T-helper 9 cell (primary cell): ENCODE measurements around the gene ZFP3.
A peak's percentile ranks its signal among the peaks of the same experiment; 100 is the strongest.
"Not testable (repeated sequence)": the region's sequence is repeated elsewhere in the genome, so short reads cannot be mapped to it uniquely, and the experiment has no call there.

Source experiments
- DNase-seq: peaks from one replicate; pipeline ENCODE4 v3.0.0-alpha.2; 2020

ZFP3 gene

DNA sequence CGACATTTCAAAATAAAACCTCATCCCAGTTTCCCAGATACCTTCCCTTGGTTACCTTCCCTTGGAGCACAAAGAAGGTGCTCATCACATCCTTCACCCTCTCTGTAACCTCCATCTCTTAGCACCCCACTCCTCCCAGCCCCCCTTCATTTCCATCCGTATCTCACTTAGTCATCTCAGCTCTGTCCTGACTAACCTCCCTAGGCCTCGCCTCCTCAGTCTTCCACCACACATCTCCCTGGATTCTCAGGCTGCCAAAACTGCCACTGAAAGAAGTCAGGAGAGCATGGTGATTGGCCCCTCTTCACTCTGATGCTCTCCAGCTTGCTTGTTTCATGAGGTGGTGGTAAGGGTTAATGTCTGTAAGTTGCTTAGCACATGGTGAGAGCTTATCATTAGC is 2.3 kb downstream of the ZFP3 start:
- DNase-seq = no peak

DNA sequence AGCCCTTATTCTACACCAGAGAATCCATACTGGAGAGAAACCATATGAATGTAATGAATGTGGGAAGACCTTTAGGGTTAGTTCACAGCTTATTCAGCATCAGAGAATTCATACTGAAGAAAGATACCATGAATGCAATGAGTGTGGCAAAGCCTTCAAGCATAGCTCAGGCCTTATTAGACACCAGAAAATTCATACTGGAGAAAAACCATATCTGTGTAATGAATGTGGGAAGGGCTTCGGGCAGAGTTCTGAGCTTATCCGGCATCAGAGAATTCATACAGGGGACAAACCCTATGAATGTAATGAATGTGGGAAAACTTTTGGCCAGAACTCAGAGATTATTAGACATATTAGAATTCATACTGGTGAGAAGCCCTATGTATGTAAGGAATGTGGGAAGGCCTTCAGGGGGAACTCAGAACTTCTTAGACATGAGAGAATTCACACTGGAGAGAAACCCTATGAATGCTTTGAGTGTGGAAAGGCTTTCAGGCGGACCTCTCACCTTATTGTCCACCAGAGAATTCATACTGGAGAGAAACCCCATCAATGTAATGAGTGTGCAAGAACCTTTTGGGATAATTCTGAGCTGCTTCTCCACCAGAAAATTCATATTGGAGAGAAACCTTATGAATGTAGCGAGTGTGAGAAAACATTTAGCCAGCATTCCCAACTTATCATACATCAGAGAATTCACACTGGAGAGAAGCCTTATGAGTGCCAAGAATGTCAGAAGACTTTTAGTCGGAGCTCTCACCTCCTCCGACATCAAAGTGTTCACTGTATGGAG is 14.1 kb downstream of the ZFP3 start:
- DNase-seq = no peak

DNA sequence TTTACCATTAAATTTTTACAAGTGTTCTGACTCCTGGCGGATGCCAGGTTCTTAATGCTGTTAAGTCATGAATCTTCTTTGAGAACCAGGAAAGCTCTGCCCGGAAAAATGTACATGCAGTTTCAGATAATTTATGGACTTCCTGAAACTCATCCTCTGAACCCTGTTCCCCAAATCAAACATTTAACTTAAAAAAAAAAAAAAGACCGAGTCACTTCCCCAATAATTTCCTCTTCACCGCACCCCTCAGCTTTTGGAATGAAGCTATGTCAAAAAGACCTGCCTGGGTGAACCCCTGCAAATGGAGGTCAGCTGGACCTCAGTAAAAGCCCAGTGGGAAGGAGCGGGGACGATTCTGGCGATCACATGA is 18.4 kb downstream of the ZFP3 start:
- no peak for DNase-seq

DNA sequence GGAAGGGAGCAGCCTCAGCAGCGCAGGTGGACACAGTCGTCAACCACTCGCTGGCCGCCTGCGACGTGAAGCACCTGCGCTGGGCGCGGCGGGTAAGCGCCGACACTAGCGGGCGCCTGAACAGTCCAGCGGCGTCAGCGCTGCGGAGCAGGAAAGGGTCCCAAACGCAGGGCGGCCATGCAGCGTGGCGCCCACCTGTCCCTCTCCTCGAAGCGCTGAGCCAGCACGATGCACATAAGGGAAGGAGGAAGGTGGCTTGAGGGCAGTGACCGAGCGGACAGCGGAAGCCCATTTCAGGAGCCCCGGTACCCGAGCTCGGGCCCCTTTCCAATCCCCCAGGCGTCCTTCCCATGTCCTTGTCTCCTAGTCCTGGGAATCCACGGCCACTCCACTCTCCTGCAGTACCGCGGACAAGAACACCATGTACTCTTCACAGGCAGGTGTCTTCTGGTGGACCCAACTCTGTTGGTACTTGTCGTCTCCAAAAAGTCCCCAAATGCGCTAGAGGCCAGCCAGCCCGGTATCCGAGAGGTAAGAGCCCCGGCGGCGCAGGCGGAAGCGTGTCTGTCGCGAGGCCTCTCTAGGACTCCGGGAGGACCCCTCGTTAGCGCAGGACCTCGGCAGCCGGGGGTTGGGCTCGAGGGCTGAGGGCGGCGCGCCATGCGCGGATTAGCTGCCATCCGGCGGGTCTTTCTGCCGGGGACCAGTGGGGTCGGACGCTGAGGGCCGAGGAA is 19.0 kb downstream of the ZFP3 start:
- DNase-seq = no peak

DNA sequence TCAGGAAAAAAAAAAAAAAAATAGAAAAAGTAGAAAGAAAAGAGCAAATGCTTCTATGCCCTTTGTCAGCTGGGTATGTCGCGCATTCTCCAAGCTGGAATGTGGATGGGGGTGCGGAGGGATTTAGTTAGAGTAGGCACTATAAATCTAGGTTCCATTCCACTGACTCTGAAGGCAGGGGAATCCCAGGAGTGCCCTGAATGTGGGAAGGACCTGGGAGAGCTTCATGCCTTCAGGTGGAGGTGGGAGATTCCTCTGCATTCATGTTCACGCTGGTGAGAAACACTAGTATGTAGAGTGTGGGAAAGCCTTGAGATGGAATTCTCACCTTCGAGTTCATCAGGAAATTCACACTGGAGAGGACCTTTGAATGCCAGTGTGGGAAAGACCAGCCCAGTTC is 21.0 kb downstream of the ZFP3 start:
- DNase-seq = no peak

DNA sequence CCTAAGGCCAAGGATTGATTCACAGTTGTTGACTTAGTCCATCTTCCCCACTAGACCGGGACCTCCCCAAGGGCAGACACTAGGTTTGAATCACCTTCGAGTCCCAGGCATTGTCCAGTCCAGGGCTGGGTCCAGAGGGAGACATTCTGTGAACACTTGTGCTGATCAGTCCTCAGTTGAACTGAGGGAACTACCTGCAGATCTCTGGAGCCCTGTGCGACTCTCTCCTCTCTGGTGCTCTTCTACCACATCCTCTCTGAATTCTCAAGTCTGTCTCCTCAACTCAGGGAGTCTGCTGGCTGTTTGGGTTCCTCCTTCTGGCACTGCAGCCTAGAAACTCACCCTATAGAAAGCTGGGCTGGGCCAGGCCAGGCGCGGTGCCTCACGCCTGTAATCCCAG is 22.6 kb downstream of the ZFP3 start:
- DNase-seq = no peak

DNA sequence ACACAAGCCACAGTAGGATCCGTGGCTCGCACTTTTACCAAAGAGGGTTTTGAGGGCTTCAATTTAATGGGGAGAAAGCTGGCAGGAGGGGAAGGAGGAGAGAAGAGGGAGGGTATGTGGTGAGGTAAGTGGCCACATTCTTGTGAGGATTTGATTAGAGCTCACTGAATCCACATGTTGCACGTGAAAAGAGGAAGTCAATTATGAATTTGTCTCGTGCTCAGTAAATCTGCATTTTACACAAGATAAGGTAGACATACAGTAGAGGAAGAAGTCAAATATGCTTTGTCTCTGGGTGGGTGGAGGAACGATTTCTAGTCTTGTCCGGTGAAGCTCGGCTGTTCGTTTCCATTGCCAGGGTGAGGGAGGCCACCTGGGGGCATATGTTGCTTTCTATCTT is 32.5 kb downstream of the ZFP3 start:
- no peak for DNase-seq

DNA sequence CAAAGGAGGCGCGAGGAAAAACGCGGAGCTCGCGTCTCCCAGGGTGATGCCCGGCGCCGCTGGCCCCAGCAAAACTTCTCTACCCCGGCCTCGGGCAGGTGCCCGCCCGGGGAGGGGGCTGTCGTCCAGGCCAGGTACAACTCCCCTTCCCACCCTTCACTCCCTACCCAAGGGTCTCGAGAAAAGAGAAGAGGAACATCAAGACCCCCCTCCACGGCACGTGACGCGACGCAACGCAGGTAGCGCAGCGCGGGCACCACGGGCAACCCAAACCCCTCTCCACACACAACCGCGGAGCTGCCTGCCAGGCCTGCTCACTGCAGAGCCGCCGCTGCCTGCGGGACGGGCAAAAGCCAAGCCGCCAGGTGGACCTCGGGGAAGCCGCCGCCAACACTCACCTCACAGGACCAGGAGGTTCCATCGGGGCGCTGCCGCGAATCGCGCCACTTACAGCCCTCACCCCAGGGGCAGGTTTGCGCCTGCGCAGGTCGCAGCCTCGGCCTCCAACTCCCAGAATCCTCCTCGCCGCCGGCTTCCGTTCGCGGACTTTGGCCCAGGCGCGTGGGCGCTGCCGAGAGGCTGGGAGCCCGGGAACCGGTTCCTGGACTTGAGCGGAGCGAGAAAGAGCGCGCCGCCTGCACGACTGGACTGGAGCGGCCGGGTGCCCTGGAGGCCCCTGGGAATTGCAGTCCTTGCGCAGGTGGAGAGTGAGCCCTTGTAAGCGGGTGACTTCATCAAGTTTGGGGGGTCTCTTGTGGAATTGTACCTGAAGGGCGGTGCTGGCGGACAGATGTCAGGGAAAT is 33.3 kb downstream of the ZFP3 start, which contains the start of gene ZNF232:
ZNF232 (minus strand) TSS at position 477 of the 803 bp plus-strand sequence; CDS start at position 421, 56 bp downstream.
- peak; percentile 82 for DNase-seq

DNA sequence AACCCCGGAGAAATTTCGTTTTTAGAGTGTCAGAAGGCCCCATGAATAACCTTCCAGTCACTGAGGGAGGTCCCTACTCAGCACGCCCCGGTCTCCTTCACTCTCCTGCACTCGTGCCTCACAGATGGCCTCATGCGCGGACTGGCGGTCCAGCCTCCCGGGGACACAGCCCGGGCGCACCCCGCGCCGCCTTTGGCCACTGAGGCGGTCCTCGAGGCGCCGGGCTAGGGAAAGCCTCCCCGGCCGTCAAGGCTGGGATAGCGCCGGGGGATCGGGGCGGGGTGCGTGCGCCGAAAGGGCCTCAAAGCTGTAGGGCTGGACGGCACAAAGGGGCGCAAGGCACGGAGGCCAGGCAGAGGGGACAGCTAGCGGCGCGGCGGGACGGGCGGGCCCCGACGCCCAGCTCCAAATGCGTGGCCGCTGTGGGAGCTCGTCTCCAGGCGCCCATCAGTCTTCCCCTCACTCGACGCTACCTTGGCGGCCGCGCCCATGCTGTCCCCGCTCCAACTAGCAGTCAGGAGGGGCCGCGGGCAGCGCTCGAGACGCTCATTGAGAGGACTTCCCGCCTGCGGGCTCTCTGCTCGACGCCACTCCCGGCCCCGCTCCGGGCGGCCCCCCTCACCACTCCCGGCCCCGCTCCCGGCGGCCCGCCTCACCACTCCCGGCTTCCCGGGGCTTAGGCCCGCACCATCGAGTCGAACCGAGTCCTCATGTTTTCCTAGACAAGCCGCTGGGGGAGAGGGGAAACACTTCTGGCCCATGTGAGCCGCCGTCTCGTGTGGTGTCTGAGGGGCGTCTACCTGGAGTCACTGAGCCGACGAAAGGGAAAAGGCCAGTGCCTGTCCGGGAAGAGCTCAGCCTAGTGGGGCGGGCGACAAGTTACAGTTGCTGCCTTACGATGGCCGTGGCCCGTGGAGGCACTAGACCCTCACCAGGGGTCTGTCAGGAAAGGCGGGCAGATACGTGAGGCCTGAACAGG is 37.7 kb downstream of the ZFP3 start, which contains the start of gene USP6:
USP6 (plus strand) TSS at position 360 of the 979 bp plus-strand sequence. CDS start 14,336 bp downstream, outside the sequence.
- no peak for DNase-seq

DNA sequence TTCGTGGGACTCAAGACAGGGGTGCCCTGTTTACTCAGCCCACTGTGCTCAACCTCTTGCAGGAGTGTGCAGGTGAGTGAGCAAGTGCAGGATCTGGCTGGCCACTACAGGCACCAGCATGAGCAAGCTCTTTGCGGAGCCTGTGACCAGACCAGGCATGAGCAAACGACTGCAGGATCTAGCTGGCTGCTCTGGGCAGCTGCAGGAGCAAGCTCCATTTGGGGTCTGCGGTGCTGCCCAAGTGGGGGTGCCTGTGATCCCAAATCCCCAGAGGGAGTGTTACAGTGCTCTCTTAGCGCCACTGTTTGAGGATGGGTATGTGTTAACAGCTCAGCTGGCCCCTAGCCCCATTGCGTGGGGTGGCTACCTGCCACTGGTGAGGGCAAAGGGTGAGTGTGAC is 40.0 kb downstream of the ZFP3 start:
- DNase-seq = no peak

DNA sequence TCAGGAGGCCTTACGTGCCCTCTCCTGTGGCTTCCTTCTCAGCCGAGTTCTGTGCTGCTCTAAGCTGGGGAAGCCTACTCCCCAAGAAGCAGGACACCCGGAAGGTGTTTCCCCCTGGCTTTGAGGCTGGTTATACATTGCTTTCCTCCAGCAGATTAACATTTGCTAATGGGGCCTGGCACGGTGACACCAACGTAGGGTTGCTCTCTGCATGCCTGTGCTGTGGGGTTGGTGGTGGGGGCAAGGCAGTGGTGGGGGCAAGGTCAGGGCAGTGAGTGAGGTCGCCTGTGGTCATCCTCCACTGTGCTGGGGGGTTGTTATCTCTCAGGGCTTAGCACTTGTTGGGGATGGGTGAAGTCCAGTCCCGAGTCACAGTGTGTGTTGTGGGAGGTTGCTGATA is 41.8 kb downstream of the ZFP3 start:
- no peak for DNase-seq

DNA sequence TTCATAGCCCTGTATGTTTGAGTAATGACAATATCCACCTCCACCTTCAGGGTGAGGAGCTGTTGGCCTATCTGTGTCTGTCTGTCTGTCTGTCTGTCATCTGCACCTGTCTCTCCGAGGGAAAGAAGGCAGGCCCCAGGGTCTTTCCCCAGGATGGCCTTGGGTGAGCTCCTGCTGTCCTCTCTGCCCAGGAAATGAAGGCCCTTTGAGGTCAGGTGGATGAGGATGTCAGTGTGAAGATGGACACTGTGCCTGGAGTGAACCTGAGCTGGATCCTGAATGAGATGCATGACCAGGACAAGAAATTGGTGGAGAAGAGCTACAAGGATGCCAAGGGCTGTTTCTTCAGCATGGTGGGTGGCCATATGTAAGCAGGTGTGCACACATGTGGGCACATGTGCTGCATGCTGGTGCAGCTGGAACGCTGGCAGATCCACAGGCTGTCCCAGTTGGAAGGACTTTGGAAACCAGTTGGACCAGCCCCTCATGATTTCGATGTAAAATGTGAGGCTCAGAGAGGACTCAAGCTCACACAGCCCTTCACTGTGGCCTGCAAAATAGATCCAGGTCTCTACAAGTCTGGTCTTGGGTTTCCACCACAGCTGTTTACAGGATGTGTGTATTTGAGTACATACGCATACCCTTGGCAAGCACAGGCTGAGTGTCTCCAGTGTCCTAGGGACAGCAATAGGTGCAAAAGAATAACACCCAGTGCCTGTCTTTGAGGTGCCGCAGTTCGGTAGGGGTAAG is 42.3 kb downstream of the ZFP3 start:
- DNase-seq = not testable (repeated sequence)

DNA sequence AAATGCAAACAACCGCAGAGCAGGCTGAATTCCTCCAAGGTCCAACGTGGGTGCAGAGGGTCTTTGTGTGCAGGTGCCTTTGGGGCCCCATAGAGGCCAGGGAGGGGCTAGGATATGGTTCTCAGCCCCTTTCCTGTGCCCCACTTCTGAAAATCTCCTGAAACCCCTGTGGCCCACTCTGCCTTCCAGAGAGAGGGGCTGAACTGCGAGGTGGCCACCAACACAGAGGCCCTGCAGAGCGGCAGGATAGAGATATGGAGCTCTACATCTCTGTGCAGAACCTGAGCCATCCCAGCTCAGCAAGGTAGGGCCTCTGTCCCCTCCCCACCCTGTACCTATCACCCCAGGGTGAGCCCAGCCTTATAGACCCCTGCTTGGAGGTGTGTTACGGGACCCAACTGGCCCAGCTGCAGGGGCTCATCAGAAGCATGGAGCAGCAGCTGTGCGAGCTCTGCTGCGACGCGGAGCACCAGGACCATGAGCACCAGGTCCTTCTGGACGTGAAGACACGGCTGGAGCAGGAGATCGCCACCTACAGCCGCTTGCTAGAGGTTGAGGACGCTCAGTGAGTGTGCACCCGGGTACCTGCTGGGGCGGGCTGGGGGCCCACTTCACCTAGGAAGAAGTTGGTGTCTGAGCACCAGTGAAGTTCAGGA is 43.0 kb downstream of the ZFP3 start:
- DNase-seq = no peak

DNA sequence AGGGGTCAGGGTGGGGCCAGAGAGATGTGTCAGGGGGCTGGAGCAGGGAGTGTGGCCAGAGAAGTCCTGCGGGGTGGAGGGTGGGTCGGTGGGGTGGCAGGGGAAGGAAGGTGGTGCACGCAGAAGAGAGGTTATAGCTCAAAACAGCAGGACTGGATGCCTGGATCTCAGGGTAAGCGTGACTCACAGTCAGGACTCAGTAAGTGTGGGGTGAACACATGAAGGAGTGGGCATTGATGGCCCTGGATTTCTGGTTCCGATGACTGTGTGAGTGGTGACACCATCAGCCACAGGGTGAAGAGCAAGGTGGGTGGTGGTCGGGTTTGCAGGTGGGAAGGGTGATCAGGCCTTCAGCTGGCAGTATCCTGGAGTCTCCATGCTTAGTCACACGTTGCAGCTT is 43.8 kb downstream of the ZFP3 start:
- DNase-seq = not testable (repeated sequence)

DNA sequence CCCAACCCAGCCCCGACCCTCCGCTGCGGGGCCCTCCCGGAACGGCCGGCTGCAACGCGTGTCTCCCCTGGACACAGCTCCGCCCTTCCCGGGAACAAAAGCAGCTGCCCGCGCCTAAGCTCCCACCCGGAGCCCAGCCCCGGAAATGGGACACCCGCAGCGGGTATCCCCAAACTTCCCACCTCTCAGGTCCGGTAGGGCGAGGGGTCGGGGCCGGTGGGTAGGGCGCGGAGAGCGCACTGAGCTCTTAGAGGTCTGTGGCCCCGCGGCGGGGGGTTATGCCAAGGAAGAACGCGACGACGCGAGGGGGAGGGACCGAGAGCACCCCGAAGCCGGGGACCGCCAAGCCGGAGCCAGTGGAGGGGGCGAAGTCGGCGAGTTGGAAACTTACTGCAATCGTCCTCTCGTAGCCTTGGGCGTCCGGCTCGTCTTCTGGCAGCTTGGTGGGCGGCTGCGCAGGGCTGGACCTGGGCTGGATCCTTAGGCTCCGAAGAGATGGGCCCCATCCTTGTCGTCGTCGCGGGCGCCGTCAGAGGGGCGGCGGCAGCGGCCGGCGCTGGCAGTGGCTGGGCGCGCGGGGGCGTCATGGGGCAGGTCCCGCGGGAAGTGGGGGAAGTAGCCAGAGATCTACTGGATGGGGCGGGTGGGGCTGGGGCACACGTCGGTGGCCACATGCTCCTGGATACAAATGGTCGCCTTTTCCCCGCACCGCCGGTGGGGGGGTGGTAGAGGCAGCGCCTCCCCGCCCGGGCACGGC is 44.5 kb downstream of the ZFP3 start:
- no peak for DNase-seq

DNA sequence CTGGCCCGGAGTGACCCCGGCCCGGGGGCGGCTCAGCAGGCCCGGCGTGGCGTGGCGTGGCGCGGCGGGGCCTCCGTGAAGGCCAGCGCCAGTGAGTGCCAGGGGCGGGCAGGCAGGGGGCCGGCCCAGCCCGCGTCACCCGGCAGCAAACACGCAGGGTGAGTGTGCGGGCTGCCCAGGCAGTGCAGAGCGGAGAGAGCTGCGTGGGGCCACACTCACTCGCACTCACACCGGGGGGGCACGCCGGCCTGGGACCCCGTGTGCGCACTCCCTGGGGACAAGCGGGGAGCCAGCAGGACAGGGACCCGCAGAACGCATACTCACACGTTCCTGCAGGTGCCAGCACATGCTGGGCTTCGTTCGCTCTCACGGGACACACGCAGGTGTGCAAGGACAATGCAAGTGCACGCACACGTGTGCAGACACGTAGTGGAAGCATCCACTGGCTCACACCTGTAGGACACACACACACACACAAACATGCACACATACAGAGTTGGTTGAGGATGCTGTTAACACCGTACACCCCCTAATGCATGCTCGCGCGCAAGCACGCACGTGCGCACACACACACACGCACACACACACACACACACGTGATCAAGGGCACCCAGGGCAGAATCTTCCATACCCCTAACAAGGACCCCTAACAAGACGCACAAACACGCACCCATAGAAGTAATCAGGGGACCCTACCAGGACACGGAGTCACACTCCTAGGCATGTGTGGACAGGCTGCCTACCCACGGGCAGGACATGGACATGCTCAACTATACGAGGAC is 45.3 kb downstream of the ZFP3 start:
- no peak for DNase-seq

DNA sequence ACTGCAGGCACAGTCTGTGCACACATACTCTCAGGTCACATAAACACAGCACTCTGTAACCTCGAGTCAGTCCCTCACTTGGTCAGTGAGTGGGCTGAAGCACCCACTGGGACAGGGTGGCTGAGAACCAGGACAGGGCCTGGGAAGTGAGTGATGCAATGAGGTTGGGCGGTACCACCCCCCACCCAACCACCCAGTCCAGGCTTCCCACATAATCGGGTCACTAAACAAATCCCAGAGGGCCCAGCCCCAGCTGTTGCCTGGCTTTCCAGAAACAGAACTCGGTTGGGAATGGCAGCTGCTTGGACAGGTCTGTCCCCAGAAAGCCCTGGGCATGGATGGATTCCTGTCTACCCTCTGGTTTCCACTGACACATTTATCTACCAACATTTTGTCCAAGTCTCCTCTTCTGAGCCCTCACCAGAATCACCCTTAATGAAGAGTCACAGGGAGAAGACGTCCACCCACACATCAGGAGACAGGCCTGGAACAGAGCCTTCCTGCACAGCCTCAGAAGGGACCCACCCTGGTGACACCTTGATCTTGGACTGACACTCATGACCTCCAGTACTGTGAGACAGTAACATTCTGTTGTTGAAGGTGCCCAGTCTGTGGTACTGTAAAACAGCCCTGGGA is 46.0 kb downstream of the ZFP3 start:
- DNase-seq = not testable (repeated sequence)

DNA sequence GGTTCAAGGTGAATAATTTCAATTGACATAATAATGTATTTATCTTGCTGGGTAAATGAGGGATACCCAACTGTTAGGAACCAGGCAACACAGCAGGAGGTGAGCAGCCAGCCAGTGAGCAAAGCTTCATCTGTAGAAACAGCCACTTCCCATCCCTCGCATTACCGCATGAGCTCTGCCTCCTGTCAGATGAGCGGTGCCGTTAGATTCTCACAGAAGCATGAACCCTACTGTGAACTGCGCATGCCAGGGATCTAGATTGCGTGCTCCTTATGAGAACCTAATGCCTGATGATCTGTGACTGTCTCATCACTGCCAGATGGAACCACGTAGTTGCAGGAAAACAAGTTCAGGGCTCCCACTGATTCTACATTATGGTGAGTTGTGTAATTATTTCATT is 46.6 kb downstream of the ZFP3 start:
- DNase-seq = not testable (repeated sequence)
